ENCODE measurements around the gene KIF18B.

GRCh38 chr17:44889003-44889402, 58.6 kb downstream of the KIF18B start:
- TF ChIP-seq POLR2A (IDR thresholded peaks at IDR 0.05) (no peak), CTCF (IDR thresholded peaks at IDR 0.05) (no peak)
